Uterus (tissue), 2 donors: ENCODE results near the gene HYDIN.
"Not testable (repeated sequence)": the region's sequence is repeated elsewhere in the genome, so short reads cannot be mapped to it uniquely, and the experiment has no call there.

Experiments
- POLR2A ChIP-seq, 2 donors: fragments of 450-650 bp; IDR thresholded peaks; one replicate each; pipeline ENCODE4 v1.6.1; 2016; ENCODE audit warnings: antibody characterized with exemption in 2 of 2, mild to moderate bottlenecking in 1 of 2, moderate library complexity in 1 of 2
- TF ChIP-seq, protein P1 (sequence below), 4 experiments: fragments of 200-600 bp in 2 of 4; fragments of 450-650 bp in 2 of 4; sonication (generic) in 2 of 4; IDR thresholded peaks; one replicate each; pipeline ENCODE4 v1.5.1; 2016 to 2019; ENCODE audit warnings: antibody characterized with exemption in 4 of 4, mild to moderate bottlenecking in 2 of 4, moderate library complexity in 1 of 4

- TF ChIP-seq POLR2A (IDR thresholded peaks at IDR 0.05) = not testable (repeated sequence)
- TF ChIP-seq, protein P1, sequence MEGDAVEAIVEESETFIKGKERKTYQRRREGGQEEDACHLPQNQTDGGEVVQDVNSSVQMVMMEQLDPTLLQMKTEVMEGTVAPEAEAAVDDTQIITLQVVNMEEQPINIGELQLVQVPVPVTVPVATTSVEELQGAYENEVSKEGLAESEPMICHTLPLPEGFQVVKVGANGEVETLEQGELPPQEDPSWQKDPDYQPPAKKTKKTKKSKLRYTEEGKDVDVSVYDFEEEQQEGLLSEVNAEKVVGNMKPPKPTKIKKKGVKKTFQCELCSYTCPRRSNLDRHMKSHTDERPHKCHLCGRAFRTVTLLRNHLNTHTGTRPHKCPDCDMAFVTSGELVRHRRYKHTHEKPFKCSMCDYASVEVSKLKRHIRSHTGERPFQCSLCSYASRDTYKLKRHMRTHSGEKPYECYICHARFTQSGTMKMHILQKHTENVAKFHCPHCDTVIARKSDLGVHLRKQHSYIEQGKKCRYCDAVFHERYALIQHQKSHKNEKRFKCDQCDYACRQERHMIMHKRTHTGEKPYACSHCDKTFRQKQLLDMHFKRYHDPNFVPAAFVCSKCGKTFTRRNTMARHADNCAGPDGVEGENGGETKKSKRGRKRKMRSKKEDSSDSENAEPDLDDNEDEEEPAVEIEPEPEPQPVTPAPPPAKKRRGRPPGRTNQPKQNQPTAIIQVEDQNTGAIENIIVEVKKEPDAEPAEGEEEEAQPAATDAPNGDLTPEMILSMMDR (IDR thresholded peaks at IDR 0.05) = not testable (repeated sequence)
These were observed 406.9 kb downstream of the HYDIN start for GRCh38 chr16:70823498-70824118.
